ENCODE results near the gene HEPHL1.
A peak's percentile ranks its signal among the peaks of the same experiment; 100 is the strongest.

HEPHL1 gene

GRCh38 chr11:94023856-94024255, 2.7 kb downstream of the HEPHL1 start:
- TF ChIP-seq CTCF (IDR thresholded peaks at IDR 0.05; ENCODE audit: insufficient read depth, low read depth, low read length, missing control alignments) = no peak
- H3K4me3 ChIP-seq (ENCODE audit: low read length) = no peak overlapping the region
- DNase-seq (ENCODE audit: low read depth) = no peak

DNA sequence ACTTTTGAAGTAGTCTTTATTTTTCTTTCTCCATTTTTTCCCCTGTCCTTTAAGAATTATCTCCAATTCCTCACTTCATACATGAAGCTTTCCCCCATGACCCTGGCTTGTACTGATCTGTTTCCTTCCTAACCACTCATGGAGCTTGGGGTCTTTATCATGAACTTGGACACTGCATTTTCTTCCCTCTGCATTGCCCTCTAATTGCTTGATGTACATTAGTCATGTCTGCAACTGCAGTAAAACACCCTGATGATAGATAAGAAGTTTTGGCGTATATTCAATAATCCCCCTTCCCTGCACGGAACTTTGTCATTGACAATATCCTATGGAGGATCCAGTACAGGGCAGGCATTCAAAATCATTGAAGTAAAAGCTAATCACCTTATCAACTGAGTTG, 3.4 kb downstream of the HEPHL1 start:
- DNase-seq (ENCODE audit: low read depth) = no peak
- TF ChIP-seq CTCF (IDR thresholded peaks at IDR 0.05; ENCODE audit: insufficient read depth, low read depth, low read length, missing control alignments) = no peak
- no peak overlapping the region for H3K4me3 ChIP-seq (ENCODE audit: low read length)

DNA sequence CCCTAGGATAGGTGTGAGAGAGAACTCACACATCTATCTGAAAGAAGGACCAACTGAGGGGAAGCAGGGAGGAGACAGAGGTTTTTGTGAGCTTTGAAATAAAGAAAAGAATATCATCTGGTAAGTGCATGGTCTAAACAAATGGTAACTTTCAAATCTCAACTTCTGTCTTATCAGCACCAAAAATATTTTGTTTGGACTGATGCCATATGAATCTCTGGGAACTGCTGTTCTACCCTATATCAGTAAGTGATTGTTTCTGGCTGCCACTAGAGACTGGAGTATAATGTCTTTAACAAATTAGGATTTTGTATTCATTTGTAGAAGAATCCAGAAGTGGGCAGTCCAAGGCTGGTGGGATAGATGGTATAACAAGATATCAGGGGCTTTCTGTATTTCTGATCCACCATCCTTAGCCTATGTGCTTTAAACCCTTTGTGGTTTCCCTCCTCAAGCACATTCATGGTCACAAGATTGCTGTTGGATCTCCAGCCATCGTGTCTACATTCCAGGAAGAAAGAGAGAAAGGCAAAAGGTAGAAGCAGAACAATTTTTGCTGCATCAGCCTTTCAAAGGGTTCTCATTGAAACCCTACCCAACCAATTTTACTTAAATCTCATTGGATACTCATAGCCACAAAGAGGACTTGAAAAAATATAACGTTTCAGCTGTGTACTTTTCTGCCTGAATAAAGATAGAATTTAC, 4.7 kb downstream of the HEPHL1 start:
- TF ChIP-seq CTCF (IDR thresholded peaks at IDR 0.05; ENCODE audit: insufficient read depth, low read depth, low read length, missing control alignments) = no peak
- DNase-seq (ENCODE audit: low read depth) = no peak
- no peak overlapping the region for H3K4me3 ChIP-seq (ENCODE audit: low read length)

- TF ChIP-seq CTCF (IDR thresholded peaks at IDR 0.05; ENCODE audit: insufficient read depth, low read depth, low read length, missing control alignments) = no peak
- DNase-seq (ENCODE audit: low read depth) = no peak
These were observed 6.1 kb downstream of the HEPHL1 start for GRCh38 chr11:94027210-94027609.

GRCh38 chr11:94028436-94028835, 7.3 kb downstream of the HEPHL1 start:
- DNase-seq (ENCODE audit: low read depth) = peak; percentile 98
- no peak overlapping the region for H3K4me3 ChIP-seq (ENCODE audit: low read length)
- TF ChIP-seq CTCF (IDR thresholded peaks at IDR 0.05; ENCODE audit: insufficient read depth, low read depth, low read length, missing control alignments) = no peak

More at GRCh38 chr11:94027210-94027609, 6.1 kb downstream of the HEPHL1 start:
- no peak overlapping the region for H3K4me3 ChIP-seq (ENCODE audit: low read length)

DNA sequence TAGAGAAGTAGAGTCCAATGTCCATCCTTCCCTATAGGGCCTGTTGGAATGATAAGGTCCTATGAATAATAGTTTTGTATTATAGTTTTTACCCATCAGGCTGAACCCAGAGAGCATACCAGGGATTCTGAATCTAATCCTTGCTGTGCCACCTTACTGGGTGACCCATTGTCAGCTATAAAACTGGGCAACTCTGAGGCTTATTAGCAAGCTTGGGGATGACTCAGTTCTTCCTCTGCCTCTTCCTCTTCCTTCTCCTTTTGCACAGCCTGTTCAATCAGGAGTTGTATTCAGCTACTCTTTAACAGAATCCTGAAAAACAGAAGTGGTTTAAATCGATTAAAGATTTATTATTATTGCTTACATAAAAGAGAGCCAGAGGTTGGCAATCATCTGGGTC, 8.9 kb downstream of the HEPHL1 start:
- DNase-seq (ENCODE audit: low read depth) = peak; percentile 44

More for the DNA sequence above, 8.9 kb downstream of the HEPHL1 start:
- H3K4me3 ChIP-seq (ENCODE audit: low read length) = no peak overlapping the region
- TF ChIP-seq CTCF (IDR thresholded peaks at IDR 0.05; ENCODE audit: insufficient read depth, low read depth, low read length, missing control alignments) = no peak

Measured in epithelial cell of esophagus (primary cell).